GM19239 (cell line): Measurements from ENCODE around the gene SLAMF1.
"Not testable (repeated sequence)": the region's sequence is repeated elsewhere in the genome, so short reads cannot be mapped to it uniquely, and the experiment has no call there.

Experiments
- DNase-seq: peaks from one replicate; pipeline ENCODE4 v3.0.0; 2011; ENCODE audit warnings: low spot score; ENCODE audit not compliant: insufficient read length
- FAIRE-seq: peaks from 2 replicates; lab custom pipeline; 2011; peaks lifted over from hg19 to GRCh38; lab: Jason Lieb, UNC

Gene SLAMF1

DNA sequence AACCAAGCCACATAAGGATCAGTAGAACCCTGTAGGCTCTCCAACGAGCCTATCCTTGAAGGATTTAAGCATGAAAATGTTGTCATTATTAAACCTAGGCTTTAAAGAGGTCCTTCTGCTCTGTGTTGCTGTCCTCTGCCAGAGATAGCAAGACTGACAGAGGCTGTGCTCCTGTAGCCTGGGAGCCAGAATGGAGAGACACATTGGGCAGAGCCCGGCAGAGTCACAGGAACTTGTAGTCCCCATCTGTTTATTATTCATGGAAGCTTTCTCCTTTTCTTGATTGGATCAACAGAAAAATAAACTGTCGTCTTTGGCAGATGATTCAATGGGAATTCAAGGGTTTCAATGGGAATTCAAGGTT, 19.2 kb upstream of the SLAMF1 start:
- DNase-seq (no peak), FAIRE-seq (no peak)

DNA sequence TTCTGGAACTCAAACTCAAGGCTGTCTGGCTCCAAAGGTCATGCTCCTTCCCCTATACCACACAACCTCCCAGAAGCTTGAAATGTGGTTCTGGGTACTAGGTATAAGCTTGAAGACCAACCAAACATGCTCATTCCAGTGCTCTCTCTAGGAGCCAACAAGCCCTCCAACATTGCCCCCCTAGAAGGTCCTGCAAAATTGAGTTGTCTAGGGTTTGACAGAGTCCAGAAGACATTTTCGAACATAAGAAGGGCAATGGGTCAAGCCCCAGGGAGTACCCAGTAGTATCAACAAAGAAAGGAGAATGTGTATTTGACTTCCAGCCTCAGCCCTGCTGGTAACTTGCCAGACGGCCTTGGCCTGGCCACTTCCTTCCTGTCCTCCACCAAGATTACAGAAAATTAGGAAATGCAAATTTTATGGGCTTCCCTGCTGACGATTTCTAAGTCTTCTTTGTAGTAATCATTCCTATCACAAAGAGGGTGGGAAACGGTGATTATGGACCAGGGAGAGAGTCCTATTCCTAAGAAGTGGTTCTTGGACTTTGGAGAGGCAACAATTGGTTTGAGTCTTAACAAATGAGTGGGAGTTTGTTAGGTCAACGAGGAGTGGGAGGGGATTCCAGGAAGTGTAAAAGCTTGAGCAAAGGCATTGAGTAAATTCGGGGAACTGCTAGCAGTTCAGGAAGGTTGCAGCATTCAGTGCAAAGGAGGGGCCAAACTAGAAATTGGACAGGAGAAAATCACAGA, 18.7 kb upstream of the SLAMF1 start:
- DNase-seq (no peak), FAIRE-seq (peak; percentile 97)

DNA sequence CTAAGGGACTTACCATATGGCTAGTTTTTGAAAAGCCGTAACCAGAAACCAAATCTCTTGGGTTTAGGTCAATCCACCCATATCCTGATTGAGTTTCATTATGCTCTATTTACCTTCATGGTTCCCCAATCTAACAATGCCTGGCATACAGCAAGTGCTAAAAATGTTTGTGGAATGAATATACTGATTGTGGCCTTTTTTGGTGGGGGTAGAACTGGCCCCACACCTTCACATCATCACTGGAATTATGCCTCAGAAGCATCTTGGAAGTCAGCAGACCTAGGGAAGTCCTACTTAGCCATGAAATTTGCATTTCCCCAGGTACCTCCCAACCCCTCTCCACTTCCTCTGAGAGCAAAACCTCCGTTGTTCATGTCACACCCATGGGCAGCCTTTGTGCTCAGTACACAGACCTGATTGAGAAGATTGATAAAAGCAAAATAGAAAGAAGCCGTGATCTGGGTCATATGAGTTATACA, 17.8 kb upstream of the SLAMF1 start:
- peak; percentile 99 for FAIRE-seq
- no peak for DNase-seq

DNA sequence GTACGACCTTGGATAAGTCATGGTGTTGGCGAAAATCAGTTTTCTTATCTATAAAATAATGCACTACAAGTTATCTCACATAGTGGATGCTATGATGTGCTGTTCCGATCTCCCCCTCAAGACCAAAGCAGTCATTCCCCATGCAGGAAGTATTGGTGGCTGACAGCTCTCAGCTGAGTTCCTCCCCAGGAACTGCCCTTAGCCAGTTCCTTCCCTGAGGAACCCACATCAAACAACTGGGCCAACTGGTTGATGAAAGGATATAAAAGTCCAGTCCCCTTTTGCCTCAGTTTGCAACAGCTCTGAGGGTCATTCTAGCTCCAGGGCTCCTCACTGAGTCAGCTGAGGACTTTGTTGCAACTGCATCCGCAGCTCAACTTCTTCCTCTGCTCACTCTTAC, 16.1 kb upstream of the SLAMF1 start:
- FAIRE-seq (no peak), DNase-seq (no peak)

DNA sequence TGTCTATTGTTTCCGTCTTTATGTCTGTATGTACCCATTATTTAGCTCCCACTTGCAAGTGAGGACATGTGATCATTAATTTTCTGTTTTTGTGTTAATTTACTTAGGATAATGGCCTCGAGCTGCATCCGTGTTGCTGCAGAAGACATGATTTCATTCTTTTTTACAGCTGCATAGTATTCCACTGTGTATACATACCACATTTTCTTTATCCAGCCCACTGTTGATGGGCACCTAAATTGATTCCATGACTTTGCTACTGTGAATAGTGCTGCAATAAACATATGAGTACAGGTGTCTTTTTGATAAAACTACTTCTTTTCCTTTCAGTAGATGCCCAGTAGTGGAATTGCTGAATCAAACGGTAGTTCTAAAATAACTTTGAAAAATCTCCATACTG, 12.7 kb upstream of the SLAMF1 start:
- no peak for FAIRE-seq
- no peak for DNase-seq

DNA sequence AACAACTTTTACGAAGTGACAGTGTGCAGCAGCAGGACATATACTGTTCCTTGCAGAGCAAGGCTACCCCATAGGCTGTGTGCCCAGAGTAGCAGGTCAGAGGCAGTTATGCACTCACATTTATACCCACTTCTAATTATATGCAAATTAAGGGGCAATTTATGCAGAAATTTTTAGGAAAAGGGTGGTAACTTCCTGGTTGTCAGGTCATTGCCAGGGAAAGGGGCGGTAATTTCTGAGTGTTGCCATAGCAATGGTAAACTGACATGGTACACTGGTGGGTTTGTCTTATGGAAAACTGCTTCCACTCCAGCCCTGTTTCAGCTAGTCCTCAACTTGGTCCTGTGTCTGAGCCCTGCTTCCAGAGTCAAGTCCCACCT, 12.0 kb upstream of the SLAMF1 start:
- no peak for DNase-seq
- peak; percentile 35 for FAIRE-seq

DNA sequence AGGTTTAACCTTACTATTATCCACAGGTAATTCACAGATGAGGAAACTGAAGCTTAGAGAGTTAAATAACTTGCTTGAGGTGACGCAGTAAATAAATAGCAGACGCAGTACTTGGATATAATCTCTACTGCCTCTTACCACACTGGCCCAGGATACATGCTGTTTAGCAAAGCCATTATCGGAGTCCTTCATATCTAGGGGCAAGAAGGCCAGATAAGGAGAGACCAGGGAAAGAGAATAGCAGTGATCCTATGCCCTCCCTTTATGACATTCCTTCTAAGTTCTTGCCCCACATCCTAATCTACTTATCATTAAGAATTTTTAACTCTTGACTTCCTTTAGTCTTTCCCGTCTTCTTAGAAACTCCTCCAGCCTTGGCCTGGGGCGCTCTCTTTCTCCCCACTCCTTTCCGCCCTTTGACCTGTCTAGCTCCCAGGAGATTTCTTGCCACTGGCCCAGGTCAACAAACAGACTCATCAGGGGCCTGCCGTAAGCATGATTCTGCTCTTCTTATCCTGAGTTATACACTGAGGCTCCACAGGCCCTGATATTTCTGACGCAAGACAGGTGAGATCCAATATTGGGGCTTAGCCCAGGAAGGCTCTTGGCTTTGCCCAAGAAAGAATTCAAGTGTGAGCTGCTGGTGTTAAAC, 11.4 kb upstream of the SLAMF1 start:
- no peak for DNase-seq
- no peak for FAIRE-seq

DNA sequence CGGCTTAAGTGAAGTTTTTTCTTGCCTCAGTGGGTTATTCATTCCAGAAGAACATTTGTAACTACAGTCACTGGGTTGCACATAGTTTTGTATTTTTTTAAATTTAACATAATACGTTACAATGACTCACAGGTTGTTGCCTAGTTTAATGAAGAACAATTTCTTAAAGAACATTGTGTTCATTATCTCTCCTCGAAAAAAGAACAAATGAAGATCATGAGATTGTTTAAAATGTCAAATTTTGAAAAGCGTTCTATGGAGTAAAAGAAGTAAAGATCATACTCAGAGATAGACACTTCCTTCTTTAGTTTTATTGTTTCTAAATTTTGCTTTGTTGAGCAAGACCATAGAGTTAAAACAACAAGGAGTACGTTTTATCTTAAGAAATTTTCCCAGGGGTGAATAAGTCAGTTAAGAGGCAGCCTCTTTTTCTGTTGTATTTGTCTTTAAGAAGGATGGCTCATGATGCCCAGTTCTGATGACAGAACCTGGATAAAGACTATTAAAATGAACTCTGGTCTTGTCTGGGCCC, 10.5 kb upstream of the SLAMF1 start:
- FAIRE-seq (no peak), DNase-seq (no peak)

DNA sequence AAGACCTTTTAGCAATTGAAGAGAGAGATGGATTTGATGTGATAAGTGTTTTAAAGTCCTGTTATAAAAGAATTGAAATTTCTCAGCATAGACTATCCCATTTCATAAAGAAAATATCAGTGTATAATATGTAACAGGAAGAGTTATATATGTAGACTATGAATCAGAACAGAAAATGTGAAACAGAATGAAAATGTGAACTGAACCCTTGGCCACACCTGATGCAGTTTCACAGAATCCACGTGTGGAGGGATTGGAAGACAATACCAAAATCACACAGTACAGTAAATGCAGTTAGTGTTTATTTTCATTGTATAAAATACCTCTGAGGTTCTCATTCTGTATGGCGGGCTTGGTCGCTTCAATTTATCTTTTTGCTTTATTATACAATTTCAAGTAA, 9.9 kb upstream of the SLAMF1 start:
- FAIRE-seq (peak; percentile 96), DNase-seq (no peak)

DNA sequence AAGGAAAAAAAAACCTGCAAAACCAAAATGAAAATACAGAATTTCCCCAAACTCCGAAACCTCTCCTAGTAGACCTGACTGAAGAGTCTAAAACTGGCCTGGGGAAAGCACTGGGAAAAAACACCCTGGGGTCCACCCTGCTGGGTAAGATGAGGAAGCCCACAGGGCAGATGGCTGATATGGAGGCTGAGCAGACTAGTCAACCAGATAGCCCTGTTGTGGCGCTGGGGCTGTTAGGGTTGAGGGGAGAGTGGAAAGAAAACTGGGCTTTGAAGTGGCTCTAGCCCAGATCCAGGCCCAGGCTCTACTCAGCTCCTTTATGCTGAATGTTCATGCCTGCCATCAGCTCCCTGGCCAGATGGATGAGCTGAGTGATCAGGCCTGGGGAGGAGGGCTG, 6.8 kb upstream of the SLAMF1 start:
- peak; percentile 90 for FAIRE-seq

DNA sequence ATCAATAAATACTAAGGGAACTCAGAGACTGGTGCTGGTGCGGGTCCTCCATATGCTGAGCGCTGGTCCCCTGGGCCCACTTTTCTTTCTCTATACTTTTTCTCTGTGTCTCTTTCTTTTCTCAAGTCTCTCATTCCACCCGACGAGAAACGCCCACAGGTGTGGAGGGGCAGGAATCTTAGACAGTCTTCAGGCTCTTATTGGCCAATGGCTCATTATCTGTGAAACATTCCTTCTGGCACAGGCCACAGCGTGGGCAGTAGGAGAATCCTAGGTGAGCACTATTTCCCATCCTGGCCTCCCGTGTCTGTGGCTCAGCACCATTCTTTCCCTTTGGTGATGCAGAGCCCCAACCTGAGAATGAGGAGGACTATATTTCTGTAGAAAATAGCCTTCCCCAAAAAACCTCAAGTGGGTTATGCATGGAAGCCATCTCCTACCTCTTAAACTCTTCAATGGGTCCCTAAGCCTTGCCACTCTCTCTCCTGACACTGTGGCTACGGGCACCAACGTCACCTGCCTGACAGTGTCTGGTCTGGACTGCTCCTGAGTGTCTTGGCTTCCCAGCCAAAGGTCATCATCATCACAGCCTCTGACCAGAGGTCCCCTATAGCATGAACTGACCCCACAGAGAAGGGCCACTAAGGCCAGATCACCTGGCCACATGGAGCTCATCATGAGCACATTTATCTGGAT, 6.2 kb upstream of the SLAMF1 start:
- DNase-seq, result no peak
- no peak for FAIRE-seq

More for the DNA sequence above, 6.8 kb upstream of the SLAMF1 start:
- no peak for DNase-seq

DNA sequence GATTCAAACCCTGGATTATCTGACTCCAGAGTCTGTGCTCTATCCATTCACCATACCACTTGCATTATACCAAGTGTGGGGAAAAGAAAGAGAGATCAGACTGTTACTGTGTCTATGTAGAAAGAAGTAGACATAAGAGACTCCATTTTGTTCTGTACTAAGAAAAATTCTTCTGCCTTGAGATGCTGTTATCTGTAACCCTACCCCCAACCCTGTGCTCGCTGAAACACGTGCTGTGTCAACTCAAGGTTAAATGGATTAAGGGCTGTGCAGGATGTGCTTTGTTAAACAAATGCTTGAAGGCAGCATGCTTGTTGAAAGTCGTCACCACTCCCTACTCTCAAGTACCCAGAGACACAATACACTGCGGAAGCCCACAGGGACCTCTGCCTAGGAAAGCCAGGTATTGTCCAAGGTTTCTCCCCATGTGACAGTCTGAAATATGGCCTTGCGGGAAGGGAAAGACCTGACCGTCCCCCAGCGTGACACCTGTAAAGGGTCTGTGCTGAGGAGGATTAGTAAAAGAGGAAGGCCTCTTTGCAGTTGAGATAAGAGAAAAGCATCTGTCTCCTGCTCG, 5.3 kb upstream of the SLAMF1 start:
- FAIRE-seq, result peak; percentile 95
- DNase-seq, result not testable (repeated sequence)

DNA sequence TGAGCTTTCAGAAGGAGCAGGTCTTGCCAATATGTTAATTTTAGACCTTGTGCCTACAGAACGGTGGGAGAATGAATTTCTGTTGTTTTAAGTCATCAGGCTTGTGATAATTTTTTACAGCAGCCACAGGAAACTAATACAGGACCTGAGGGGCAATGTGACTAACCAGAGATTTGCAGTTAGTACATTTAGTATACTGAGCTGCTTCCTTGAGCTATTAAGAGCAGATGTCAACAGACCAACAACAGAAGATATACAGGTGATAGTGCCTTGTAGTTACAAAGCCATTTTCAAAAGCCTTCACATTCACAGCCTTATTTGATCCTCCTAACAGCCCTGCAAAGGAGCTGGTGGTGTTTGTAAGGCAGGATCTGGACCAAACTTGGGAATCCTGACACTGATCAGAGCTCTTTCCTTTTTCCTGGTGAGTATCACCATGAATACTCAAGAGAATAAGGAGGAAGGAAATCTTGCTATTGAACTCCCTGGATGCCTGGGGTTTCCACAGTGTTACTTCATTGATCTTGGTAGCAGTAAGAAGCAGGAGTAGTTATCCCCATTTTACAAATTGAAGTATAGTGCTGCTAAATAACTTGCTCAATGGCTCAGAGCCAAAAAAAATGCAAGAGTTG, 4.7 kb upstream of the SLAMF1 start:
- DNase-seq (no peak), FAIRE-seq (no peak)

DNA sequence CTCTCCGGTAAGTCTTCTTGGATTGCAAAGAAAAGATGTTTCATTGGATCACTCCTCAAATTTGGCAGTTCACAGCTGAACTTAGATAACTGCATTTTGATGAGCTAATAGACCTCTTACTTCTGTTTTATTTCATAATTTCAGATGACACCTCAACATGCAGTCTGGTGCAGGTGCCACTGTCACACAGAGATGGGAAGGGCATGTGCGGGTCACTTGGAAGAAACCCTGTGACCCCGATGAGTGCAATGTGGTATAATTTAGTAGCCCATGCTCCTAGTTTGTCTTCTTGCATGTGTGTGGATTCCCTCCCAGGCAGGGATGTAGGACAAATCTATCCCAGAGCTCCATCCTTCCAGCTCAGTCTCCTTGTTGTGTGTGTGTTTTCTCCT, 481 bp upstream of the SLAMF1 start:
- DNase-seq (no peak), FAIRE-seq (no peak)

DNA sequence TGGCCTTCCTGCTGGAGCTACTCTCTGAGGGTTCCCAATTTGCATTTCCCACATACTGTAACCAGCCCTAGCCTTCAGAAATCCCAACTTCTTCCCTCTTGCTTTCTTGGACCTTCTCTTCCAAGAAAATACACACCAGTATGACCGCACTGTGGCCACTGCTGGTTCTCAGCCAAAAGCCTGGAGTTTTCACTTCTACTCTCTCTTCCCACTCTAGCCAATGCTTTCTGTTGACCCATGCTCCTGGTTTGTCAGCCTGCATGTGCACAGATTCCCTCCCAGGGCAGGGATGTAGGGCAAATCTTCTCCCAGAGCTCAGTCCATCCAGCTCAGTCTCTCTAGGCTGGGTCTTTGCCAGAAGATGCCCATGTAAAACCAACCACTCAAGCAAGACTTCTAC, 664 bp downstream of the SLAMF1 start:
- FAIRE-seq (no peak), DNase-seq (no peak)

DNA sequence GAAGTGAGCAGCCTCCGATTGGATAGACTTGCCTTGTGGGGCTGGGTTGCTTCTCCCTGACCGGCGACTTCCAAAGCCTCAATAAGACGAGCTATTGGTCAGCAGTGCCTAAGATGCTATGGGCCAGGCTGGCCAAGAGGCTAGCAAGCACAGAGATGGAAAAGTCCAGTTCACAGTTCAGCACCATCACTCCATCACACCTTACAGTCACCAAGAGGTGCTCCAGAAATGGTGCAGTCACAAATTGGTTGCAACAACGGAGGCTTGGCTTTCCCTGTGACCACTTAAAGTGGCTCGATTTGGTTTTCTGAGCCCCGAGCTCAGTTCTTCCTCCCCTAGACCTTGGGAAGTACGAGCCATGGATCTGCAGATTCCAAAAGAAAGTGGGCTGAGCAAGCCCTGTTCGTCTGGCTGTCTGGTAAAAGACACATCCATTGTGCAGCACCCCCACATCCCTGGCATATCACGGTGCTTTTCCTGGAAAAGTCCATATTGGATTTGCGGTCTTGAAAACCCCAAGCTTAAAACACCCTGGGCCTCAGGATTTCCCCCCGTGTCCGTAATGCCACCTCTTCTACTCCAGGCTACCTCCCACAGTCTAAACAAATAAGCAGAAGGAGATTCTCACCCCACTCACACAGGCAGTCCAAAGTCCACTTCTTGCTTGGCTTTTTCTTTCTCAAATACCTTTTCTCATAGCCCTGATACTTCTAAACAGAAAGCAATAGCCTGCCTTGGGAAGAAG, 1.3 kb downstream of the SLAMF1 start:
- DNase-seq, result no peak
- FAIRE-seq, result no peak

DNA sequence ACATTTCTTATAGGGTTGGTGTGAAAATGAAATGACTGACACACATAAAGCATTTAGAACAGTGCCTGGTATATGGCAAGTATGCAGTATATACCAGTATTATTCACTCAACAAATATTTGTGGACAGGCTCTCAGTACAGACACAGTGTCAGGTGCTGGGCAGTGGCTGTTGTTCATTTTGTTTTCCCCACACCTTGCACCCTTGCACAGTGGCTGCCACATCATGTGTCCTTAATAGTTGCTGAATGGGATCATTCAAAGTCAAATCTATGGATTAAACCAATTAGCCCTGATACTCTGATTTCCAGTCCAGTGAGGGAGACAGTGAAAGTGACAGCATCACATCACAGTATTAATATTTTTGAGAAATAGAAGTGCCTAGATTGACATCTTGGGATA, 2.4 kb downstream of the SLAMF1 start:
- DNase-seq (no peak), FAIRE-seq (no peak)

DNA sequence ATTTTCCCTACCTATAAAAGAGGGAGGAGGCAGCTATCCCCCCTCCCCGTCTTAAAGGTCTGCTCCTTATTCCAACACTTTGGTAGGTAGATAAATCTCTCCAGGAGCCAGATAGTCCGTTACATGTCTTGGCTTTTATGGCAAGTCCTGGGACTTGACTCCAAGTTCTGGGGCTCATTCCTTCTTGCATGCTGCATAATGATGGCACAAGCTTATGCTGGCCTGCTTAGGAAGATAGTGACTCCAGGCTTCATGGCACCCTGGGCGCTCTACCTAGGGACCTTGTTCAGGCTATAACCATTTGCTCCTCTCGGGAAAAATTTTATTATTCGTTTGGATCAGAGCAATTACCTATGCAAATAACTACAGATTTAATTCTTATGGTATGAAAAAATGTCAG, 3.7 kb downstream of the SLAMF1 start:
- FAIRE-seq (no peak), DNase-seq (no peak)

DNA sequence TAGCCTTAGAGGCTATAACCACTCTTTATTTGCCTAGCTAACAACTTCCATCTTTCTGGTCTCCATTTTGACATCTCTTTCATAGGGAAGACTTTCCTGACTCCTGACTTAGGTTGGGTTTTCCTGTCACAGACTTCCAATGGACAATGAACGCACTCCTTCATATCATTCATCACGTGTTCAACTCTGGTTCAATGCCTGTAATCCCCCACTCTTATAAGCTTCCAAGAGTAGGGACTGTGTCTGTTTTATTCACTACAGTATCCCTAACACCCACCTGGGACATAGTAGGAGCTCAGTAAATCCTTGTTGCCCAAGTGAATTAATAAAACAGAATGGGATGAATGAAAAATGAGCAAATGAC, 4.6 kb downstream of the SLAMF1 start:
- FAIRE-seq, result no peak
- DNase-seq, result no peak
